ENCODE results near the gene SPG7.

DNA sequence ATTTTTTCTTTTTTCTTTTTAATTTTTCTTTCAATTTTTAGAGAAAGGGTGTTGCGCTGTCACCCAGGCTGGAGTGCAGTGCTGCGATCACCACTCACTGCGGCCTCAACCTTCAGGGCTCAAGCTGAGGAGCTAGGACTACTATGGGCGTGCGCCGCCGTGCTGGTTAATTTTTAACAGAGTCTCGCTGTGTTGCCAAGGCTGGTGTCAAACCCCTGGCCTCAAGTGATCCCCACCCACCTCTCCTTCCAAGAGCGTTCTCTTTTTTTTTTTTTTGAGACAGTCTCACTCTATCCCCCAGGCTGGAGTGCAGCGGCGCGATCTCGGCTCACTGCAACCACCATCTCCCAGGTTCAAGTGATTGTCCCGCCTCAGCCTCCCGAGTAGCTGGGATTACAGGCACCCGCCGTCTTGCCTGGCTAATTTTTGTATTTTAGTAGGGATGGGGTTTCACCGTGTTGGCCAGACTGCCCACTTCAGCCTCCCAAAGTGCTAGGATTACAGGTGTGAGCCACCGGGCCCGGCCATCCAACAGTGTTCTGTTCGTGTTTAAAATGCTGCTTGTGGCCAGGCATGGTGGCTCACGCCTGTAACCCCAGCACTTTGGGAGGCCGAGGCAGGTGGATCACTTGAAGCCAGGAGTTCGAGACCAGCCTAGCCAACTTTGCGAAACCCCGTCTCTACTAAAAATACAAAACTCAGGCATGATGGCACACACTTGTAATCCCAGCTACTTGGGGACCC lies 37.8 kb downstream of the SPG7 start:
- TF ChIP-seq POLR2A (IDR thresholded peaks at IDR 0.05) (no peak), EP300 (IDR thresholded peaks at IDR 0.05) (no peak)
